Measurements from ENCODE around the gene ADA.

Gene ADA

GRCh38 chr20:44644230-44644617 lies 7.3 kb downstream of the ADA start:
- Histone ChIP-seq H3K36me3 (ENCODE audit: control insufficient read depth, insufficient read depth, low read length, severe bottlenecking) (no peaks in the 10 kb centered on the region), H3K9me3 (ENCODE audit: control insufficient read depth, low read length) (no peaks in the 10 kb centered on the region), H3K4me1 (ENCODE audit: control insufficient read depth, insufficient read depth, low read length) (peaks cover 37% of the 10 kb centered on the region), H3K27me3 (replicated peaks; ENCODE audit: control insufficient read depth, insufficient read depth, low read length) (no peaks in the 10 kb centered on the region), H3K9ac (ENCODE audit: low read length) (no peak overlapping the region), H3K4me3 (ENCODE audit: low read length) (no peak overlapping the region)
- DNase-seq (ENCODE audit: low read depth), result no peak

DNA sequence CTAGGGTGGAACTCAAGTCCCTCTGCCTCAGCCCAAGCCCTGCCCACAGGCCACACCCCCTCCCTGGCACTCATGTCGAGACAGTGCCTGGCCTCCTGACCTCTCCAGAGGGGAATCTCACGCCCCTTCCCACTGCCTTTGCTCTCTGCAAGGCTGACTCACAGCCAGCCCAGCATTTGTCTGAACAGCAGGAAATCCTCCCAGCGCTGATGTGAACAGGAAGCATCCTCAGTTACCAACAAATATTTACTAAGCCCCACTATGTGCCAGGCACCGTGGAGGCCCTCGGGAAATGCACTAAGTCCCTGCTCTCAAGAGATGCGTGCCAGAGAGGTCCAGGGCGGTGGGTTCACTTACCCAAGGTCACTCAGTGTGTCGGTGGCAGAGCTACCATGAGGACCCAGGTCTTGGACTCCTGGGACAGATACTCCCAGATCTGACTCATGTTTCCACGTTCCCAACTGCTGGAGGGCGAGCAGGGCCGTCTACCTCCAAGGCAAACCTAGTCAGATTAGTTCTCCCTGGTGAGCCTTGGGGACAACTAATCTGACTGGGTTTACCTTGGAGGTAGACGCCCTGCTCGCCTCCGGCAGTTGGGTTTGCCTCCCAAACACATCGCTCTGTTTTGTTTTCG lies 7.8 kb downstream of the ADA start:
- no peak overlapping the region for H3K4me3 ChIP-seq (ENCODE audit: low read length)
- no peak overlapping the region for H3K9ac ChIP-seq (ENCODE audit: low read length)
- no peaks in the 10 kb centered on the region for H3K9me3 ChIP-seq (ENCODE audit: control insufficient read depth, low read length)
- DNase-seq (ENCODE audit: low read depth), result peak; percentile 50
- H3K36me3 ChIP-seq (ENCODE audit: control insufficient read depth, insufficient read depth, low read length, severe bottlenecking), result no peaks in the 10 kb centered on the region
- H3K4me1 ChIP-seq (ENCODE audit: control insufficient read depth, insufficient read depth, low read length), result peaks cover 32% of the 10 kb centered on the region
- no peaks in the 10 kb centered on the region for H3K27me3 ChIP-seq (replicated peaks; ENCODE audit: control insufficient read depth, insufficient read depth, low read length)

DNA sequence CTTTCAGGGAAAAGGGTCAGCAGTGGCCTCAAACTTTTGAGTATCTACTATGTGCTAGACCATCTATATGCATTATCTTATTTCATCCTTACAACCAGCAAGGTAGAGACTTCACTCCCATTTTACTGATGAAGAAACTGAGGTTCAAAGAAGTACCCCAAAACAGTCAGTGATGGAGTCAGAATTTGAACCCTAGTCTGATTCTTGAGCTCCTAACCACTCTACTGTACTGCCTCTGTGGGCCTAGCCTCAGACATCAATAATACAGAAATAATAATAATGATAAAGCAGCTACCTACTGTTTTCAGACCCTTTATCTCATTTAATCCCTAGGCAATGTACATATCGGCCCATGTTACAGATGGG lies 8.4 kb downstream of the ADA start:
- peak overlapping the region; percentile 58 for H3K4me3 ChIP-seq (ENCODE audit: low read length)
- no peak for DNase-seq (ENCODE audit: low read depth)
- peaks cover 32% of the 10 kb centered on the region for H3K4me1 ChIP-seq (ENCODE audit: control insufficient read depth, insufficient read depth, low read length)
- H3K9ac ChIP-seq (ENCODE audit: low read length), result peak overlapping the region; percentile 83
- H3K27me3 ChIP-seq (replicated peaks; ENCODE audit: control insufficient read depth, insufficient read depth, low read length), result no peaks in the 10 kb centered on the region
- H3K9me3 ChIP-seq (ENCODE audit: control insufficient read depth, low read length), result no peaks in the 10 kb centered on the region
- no peaks in the 10 kb centered on the region for H3K36me3 ChIP-seq (ENCODE audit: control insufficient read depth, insufficient read depth, low read length, severe bottlenecking)

DNA sequence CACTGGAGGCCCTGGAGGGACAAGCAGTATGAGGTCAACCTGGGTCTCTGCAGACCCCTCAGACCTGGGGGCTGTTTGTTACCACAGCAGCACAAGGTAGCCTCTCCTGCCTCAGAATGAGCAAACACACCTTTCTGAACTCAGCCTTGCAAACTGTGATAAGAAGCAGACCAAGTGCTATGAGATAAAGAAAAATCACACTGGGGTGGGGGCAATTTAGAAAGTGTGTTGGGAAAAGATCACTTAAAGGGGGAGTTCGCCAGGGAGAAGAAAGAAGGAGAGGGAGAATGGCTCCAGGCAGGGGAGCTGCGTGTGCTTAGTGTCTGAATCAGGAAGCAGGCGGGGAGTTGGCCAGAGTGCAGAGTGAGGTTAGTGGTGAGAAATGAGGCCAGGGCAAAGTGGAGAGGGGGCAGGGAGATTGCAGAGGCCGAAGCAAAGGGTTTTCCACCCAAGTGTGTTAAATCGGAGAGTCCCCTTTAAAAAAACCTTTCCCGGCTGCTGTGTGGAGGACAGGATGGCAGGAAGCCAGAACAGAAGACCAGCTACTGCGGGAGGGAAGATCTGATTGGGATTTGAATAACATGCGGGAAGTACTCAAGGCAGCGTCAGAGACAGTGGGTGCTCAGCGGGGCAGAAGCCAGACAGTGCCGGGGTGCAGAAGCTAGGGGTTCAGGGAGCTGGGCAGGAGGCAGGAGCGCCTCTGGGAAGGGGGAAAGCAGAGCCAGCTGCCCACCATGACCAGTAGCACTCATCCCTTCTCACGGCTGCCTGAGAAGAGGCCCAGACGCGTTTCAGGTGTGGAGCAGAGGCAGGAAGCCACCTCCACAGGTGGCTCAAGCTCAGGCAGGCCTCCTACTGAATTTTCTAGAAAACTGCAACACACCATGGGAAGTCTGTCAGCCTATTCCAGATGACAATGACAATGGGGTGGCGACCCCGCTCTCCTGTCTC lies 9.0 kb downstream of the ADA start:
- peak overlapping the region; percentile 58 for H3K4me3 ChIP-seq (ENCODE audit: low read length)
- H3K4me1 ChIP-seq (ENCODE audit: control insufficient read depth, insufficient read depth, low read length), result peaks cover 36% of the 10 kb centered on the region
- H3K9me3 ChIP-seq (ENCODE audit: control insufficient read depth, low read length), result no peaks in the 10 kb centered on the region
- peak; percentile 65 for DNase-seq (ENCODE audit: low read depth)
- peak overlapping the region; percentile 83 for H3K9ac ChIP-seq (ENCODE audit: low read length)
- no peaks in the 10 kb centered on the region for H3K27me3 ChIP-seq (replicated peaks; ENCODE audit: control insufficient read depth, insufficient read depth, low read length)
- no peaks in the 10 kb centered on the region for H3K36me3 ChIP-seq (ENCODE audit: control insufficient read depth, insufficient read depth, low read length, severe bottlenecking)

GRCh38 chr20:44641325-44641724 lies 10.2 kb downstream of the ADA start:
- peaks cover 42% of the 10 kb centered on the region for H3K4me1 ChIP-seq (ENCODE audit: control insufficient read depth, insufficient read depth, low read length)
- H3K4me3 ChIP-seq (ENCODE audit: low read length), result no peak overlapping the region
- H3K9me3 ChIP-seq (ENCODE audit: control insufficient read depth, low read length), result no peaks in the 10 kb centered on the region
- no peak overlapping the region for H3K9ac ChIP-seq (ENCODE audit: low read length)
- H3K27me3 ChIP-seq (replicated peaks; ENCODE audit: control insufficient read depth, insufficient read depth, low read length), result no peaks in the 10 kb centered on the region
- H3K36me3 ChIP-seq (ENCODE audit: control insufficient read depth, insufficient read depth, low read length, severe bottlenecking), result no peaks in the 10 kb centered on the region
- DNase-seq (ENCODE audit: low read depth), result no peak

GRCh38 chr20:44640522-44640921 lies 11.0 kb downstream of the ADA start:
- Histone ChIP-seq H3K4me3 (ENCODE audit: low read length) (no peak overlapping the region), H3K9ac (ENCODE audit: low read length) (no peak overlapping the region), H3K27me3 (replicated peaks; ENCODE audit: control insufficient read depth, insufficient read depth, low read length) (no peaks in the 10 kb centered on the region), H3K36me3 (ENCODE audit: control insufficient read depth, insufficient read depth, low read length, severe bottlenecking) (peaks cover 4% of the 10 kb centered on the region), H3K4me1 (ENCODE audit: control insufficient read depth, insufficient read depth, low read length) (peaks cover 42% of the 10 kb centered on the region), H3K9me3 (ENCODE audit: control insufficient read depth, low read length) (no peaks in the 10 kb centered on the region)
- no peak for DNase-seq (ENCODE audit: low read depth)

DNA sequence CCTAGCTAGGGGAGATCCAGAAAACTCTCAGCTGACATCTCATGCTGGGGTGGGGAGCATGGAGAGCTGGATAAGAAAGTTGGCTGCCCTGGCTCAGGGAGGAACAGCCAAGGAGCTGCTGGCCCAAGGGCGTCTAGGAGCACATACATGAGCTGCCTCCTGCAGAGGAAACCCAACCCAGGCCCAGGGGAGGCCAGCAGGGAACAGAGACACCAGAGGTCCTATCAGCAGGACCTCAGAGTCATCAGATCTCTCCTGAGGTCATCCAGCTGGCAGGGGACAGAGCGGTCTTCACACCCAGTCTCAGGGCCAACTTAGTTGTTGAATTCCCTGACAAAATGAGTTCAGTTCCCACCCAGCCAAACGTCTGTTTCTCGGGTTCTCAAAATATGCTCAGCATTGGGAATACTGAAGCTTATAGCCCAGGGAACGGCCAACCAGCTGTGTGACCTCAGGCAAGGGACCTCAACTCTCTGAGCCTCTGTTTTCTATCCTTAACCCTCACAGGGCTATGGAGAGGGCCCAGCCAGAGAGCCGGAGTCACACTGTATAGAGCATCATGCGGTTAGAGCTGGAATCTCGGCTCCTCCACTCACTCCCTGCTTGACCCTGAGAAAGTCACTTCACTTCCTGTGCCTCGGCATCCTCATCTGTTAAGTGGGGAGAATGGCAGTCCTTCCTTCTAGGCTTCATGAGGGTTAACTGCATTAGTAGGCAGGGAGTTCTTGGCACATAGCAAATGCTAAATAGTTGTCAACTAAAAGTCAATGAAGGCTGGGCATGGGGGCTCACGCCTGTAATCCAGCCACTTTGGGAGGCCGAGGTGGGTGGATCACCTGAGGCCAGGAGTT lies 13.8 kb downstream of the ADA start:
- H3K4me1 ChIP-seq (ENCODE audit: control insufficient read depth, insufficient read depth, low read length), result peaks cover 44% of the 10 kb centered on the region
- no peak for DNase-seq (ENCODE audit: low read depth)

DNA sequence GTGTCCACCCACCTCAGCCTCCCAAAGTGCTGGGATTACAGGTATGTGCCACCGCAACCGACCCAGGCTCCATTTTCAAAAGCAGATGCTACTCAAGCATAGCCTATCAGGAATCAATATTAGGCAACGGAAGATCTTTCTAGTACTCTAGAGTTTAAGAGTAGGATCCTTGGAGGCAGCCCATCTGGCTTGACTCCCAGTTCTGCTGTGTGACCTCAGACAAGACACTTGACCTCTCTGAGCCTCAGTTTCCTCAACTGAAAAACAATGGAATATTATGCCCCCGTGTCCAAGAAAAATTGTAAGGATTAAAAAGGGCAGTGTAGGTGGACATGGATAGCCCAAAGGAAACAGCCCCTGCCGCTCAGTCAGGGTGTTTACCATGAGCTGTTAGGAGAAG lies 14.5 kb downstream of the ADA start:
- Histone ChIP-seq H3K9me3 (ENCODE audit: control insufficient read depth, low read length) (no peaks in the 10 kb centered on the region), H3K4me3 (ENCODE audit: low read length) (no peak overlapping the region), H3K36me3 (ENCODE audit: control insufficient read depth, insufficient read depth, low read length, severe bottlenecking) (peaks cover 22% of the 10 kb centered on the region), H3K4me1 (ENCODE audit: control insufficient read depth, insufficient read depth, low read length) (peaks cover 42% of the 10 kb centered on the region), H3K9ac (ENCODE audit: low read length) (peak overlapping the region; percentile 19), H3K27me3 (replicated peaks; ENCODE audit: control insufficient read depth, insufficient read depth, low read length) (no peaks in the 10 kb centered on the region)
- DNase-seq (ENCODE audit: low read depth), result no peak

More for the DNA sequence above, 13.8 kb downstream of the ADA start:
- Histone ChIP-seq H3K27me3 (replicated peaks; ENCODE audit: control insufficient read depth, insufficient read depth, low read length) (no peaks in the 10 kb centered on the region), H3K36me3 (ENCODE audit: control insufficient read depth, insufficient read depth, low read length, severe bottlenecking) (peaks cover 22% of the 10 kb centered on the region), H3K9me3 (ENCODE audit: control insufficient read depth, low read length) (no peaks in the 10 kb centered on the region), H3K9ac (ENCODE audit: low read length) (peak overlapping the region; percentile 19), H3K4me3 (ENCODE audit: low read length) (no peak overlapping the region)

DNA sequence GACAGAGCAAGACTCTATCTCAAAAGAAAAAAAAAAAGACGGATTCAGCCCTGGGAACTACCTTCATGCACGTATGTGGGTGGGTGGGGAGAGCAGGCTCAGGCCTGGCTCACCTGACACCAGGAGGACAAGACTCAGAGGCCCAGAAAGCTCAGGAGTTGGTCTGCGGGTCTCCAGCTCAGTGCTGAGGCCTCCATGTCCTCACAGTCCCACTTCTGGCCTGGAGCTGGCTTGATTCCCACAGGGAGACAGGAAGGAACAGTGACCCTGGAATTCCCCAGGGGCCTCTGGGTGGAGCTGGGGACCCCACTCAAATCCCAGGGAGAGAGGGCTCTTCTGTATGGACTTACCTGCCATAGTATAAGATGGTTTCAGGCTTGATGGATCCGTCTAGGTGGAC lies 15.6 kb downstream of the ADA start:
- peaks cover 22% of the 10 kb centered on the region for H3K36me3 ChIP-seq (ENCODE audit: control insufficient read depth, insufficient read depth, low read length, severe bottlenecking)
- H3K9me3 ChIP-seq (ENCODE audit: control insufficient read depth, low read length), result no peaks in the 10 kb centered on the region
- peaks cover 34% of the 10 kb centered on the region for H3K4me1 ChIP-seq (ENCODE audit: control insufficient read depth, insufficient read depth, low read length)
- H3K9ac ChIP-seq (ENCODE audit: low read length), result no peak overlapping the region
- no peak overlapping the region for H3K4me3 ChIP-seq (ENCODE audit: low read length)
- no peak for DNase-seq (ENCODE audit: low read depth)
- no peaks in the 10 kb centered on the region for H3K27me3 ChIP-seq (replicated peaks; ENCODE audit: control insufficient read depth, insufficient read depth, low read length)

DNA sequence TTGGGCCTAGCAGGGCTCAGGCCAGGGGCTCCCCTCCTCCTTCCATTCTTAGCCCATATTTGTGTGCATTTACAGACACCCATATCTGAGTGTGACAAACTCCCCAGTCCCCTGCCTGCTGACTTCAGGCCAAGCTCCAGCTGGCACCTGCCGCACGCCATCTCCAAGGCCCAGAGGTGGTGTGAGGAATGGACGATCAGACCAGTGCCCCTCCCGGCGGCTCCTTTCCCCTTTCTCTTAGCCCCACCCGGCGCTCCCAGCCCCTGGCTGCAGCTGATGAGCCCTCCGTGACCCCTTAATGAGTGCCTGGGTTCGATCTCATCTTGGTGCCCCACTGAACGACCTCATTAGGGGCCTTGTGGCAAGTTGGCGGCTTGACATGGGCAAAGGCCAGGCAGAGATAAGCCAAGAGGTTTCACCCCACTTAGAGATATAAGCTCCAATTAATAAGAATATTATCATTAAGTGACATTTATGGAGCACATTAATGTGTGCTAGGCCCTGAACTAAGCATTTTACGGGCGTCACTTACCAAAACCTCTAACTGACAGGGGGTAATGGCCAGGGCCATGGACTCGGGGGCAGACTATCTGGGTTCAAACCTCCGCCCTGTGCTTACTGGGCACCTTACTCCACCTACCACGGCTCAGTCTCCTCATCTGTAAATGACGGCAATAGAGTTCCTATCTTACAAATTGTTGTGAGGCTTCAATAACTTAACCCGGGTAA lies 17.5 kb downstream of the ADA start:
- H3K9me3 ChIP-seq (ENCODE audit: control insufficient read depth, low read length), result no peaks in the 10 kb centered on the region
- H3K4me1 ChIP-seq (ENCODE audit: control insufficient read depth, insufficient read depth, low read length), result peaks cover 34% of the 10 kb centered on the region
- peaks cover 22% of the 10 kb centered on the region for H3K36me3 ChIP-seq (ENCODE audit: control insufficient read depth, insufficient read depth, low read length, severe bottlenecking)
- no peaks in the 10 kb centered on the region for H3K27me3 ChIP-seq (replicated peaks; ENCODE audit: control insufficient read depth, insufficient read depth, low read length)
- H3K4me3 ChIP-seq (ENCODE audit: low read length), result no peak overlapping the region
- DNase-seq (ENCODE audit: low read depth), result no peak
- peak overlapping the region; percentile 55 for H3K9ac ChIP-seq (ENCODE audit: low read length)
